Fibroblast of pulmonary artery (primary cell): ENCODE data around the gene PLEKHM1.
A peak's percentile ranks its signal among the peaks of the same experiment; 100 is the strongest.

Experiments
- DNase-seq: peaks from one replicate; pipeline ENCODE4 v3.0.0-alpha.2; 2010; ENCODE audit warnings: low read depth
- H3K4me3 ChIP-seq: replicated peaks from 2 replicates; pipeline ENCODE4 v1.5.1; 2011; ENCODE audit warnings: low read depth, mild to moderate bottlenecking, control low read depth, low read length, moderate library complexity
- CTCF ChIP-seq: IDR thresholded peaks from 2 replicates; pipeline ENCODE4 v1.5.1; 2011; ENCODE audit warnings: mild to moderate bottlenecking, control low read depth, low read length, inconsistent platforms; ENCODE audit errors: missing control alignments

PLEKHM1 gene

GRCh38 chr17:45432405-45433158, 57.9 kb downstream of the PLEKHM1 start, which contains the start of gene ARHGAP27:
ARHGAP27 (minus strand) TSS chr17:45432870; CDS start chr17:45430279, 2,591 bp downstream.
- no peak for DNase-seq
- H3K4me3 ChIP-seq, result peak within 1 kb of the TSS; percentile 50
- TF ChIP-seq CTCF, result no peak

- peak overlapping the region; percentile 50 for H3K4me3 ChIP-seq
- TF ChIP-seq CTCF, result no peak
Measured at GRCh38 chr17:45431531-45432404, 58.8 kb downstream of the PLEKHM1 start.

GRCh38 chr17:45430738-45431530, 59.6 kb downstream of the PLEKHM1 start:
- TF ChIP-seq CTCF, result no peak
- no peak for DNase-seq
- peak overlapping the region; percentile 50 for H3K4me3 ChIP-seq

More at GRCh38 chr17:45431531-45432404, 58.8 kb downstream of the PLEKHM1 start:
- DNase-seq, result peak; percentile 41

GRCh38 chr17:45430006-45430737, 60.3 kb downstream of the PLEKHM1 start:
- peak overlapping the region; percentile 17 for H3K4me3 ChIP-seq
- no peak for TF ChIP-seq CTCF
- no peak for DNase-seq

GRCh38 chr17:45429339-45430005, 61.0 kb downstream of the PLEKHM1 start:
- no peak for TF ChIP-seq CTCF
- DNase-seq, result no peak
- H3K4me3 ChIP-seq, result no peak overlapping the region
